ENCODE data around the gene SALL4.

SALL4 gene

DNA sequence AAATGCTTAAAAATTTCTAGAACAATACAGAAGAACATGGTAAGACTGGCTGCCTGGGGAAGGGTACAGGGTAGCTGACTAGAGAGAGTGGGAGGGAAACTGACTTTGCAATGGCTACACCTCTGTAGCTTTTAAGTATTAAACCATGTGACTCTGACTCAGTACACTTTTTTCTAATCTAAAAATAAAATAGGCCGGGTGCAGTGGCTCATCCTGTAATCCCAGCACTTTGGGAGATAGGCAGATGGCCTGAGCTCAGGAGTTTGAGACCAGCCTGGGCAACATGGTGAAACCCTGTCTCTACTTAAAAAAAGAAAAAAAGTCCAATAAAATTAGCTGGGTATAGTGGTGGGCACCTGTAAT lies 52.7 kb downstream of the SALL4 start:
- peak; percentile 52 for ATAC-seq

GRCh38 chr20:51747182-51747911 lies 55.0 kb downstream of the SALL4 start:
- no peak for ATAC-seq
- TF ChIP-seq ESRRG (CRISPR knock-in tag; IDR thresholded peaks at IDR 0.05) (no peak), ZFP3 (CRISPR knock-in tag; IDR thresholded peaks at IDR 0.05) (no peak), TCF4 (CRISPR knock-in tag; IDR thresholded peaks at IDR 0.05; ENCODE audit: borderline replicate concordance) (no peak), ZNF8 (CRISPR knock-in tag; IDR thresholded peaks at IDR 0.05) (no peak), TOX (CRISPR knock-in tag; IDR thresholded peaks at IDR 0.05; ENCODE audit: borderline replicate concordance) (no peak), GLIS3 (CRISPR knock-in tag; IDR thresholded peaks at IDR 0.05) (no peak), OSR1 (CRISPR knock-in tag; IDR thresholded peaks at IDR 0.05) (no peak), PPARA (CRISPR knock-in tag; IDR thresholded peaks at IDR 0.05; ENCODE audit: borderline replicate concordance) (no peak), ZNF565 (CRISPR knock-in tag; conservative IDR thresholded peaks at IDR 0.05; ENCODE audit: low read depth) (no peak), PATZ1 (CRISPR knock-in tag; IDR thresholded peaks at IDR 0.05; ENCODE audit: borderline replicate concordance) (no peak), ZC3H10 (CRISPR knock-in tag; IDR thresholded peaks at IDR 0.05) (no peak), ZNF70 (CRISPR knock-in tag; IDR thresholded peaks at IDR 0.05) (no peak)
- TF ChIP-seq, protein P1, sequence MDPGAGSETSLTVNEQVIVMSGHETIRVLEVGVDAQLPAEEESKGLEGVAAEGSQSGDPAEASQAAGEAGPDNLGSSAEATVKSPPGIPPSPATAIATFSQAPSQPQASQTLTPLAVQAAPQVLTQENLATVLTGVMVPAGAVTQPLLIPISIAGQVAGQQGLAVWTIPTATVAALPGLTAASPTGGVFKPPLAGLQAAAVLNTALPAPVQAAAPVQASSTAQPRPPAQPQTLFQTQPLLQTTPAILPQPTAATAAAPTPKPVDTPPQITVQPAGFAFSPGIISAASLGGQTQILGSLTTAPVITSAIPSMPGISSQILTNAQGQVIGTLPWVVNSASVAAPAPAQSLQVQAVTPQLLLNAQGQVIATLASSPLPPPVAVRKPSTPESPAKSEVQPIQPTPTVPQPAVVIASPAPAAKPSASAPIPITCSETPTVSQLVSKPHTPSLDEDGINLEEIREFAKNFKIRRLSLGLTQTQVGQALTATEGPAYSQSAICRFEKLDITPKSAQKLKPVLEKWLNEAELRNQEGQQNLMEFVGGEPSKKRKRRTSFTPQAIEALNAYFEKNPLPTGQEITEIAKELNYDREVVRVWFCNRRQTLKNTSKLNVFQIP (CRISPR knock-in tag; IDR thresholded peaks at IDR 0.05; ENCODE audit: borderline replicate concordance, low read depth) = no peak
- TF ChIP-seq, protein P2, sequence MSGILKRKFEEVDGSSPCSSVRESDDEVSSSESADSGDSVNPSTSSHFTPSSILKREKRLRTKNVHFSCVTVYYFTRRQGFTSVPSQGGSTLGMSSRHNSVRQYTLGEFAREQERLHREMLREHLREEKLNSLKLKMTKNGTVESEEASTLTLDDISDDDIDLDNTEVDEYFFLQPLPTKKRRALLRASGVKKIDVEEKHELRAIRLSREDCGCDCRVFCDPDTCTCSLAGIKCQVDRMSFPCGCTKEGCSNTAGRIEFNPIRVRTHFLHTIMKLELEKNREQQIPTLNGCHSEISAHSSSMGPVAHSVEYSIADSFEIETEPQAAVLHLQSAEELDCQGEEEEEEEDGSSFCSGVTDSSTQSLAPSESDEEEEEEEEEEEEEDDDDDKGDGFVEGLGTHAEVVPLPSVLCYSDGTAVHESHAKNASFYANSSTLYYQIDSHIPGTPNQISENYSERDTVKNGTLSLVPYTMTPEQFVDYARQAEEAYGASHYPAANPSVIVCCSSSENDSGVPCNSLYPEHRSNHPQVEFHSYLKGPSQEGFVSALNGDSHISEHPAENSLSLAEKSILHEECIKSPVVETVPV (CRISPR knock-in tag; IDR thresholded peaks at IDR 0.05) = no peak

More for the DNA sequence above, 52.7 kb downstream of the SALL4 start:
- TF ChIP-seq, protein P2 (CRISPR knock-in tag; IDR thresholded peaks at IDR 0.05) = no peak
- TF ChIP-seq TOX (CRISPR knock-in tag; IDR thresholded peaks at IDR 0.05; ENCODE audit: borderline replicate concordance) (no peak), ZNF70 (CRISPR knock-in tag; IDR thresholded peaks at IDR 0.05) (no peak), ZFP30 (CRISPR knock-in tag; IDR thresholded peaks at IDR 0.05) (no peak), SNAI2 (CRISPR knock-in tag; IDR thresholded peaks at IDR 0.05) (no peak), ARNTL (CRISPR knock-in tag; IDR thresholded peaks at IDR 0.05; ENCODE audit: borderline replicate concordance, low read depth) (no peak), RARB (CRISPR knock-in tag; IDR thresholded peaks at IDR 0.05) (no peak), PPARA (CRISPR knock-in tag; IDR thresholded peaks at IDR 0.05; ENCODE audit: borderline replicate concordance) (no peak), TCF4 (CRISPR knock-in tag; IDR thresholded peaks at IDR 0.05; ENCODE audit: borderline replicate concordance) (no peak), ZNF565 (CRISPR knock-in tag; conservative IDR thresholded peaks at IDR 0.05; ENCODE audit: low read depth) (no peak), CSDC2 (CRISPR knock-in tag; IDR thresholded peaks at IDR 0.05) (no peak), TSHZ2 (CRISPR knock-in tag; IDR thresholded peaks at IDR 0.05) (no peak), ESRRG (CRISPR knock-in tag; IDR thresholded peaks at IDR 0.05) (no peak), CREB5 (CRISPR knock-in tag; IDR thresholded peaks at IDR 0.05; ENCODE audit: low read depth) (no peak), ZC3H10 (CRISPR knock-in tag; IDR thresholded peaks at IDR 0.05) (no peak)
- TF ChIP-seq, protein P1 (CRISPR knock-in tag; IDR thresholded peaks at IDR 0.05; ENCODE audit: borderline replicate concordance, low read depth) = no peak

Measured in SK-N-SH treated with all-trans-retinoic acid at 6 μM for 48 hours (cell line).